ENCODE results near the gene PNRC1. TPM values are rescaled to one million over a fixed set of nuclear protein-coding genes. Genes with fewer than 3 reads are reported as not detected.

Gene PNRC1
- total RNA-seq, 1 donor = 95.2 TPM

DNA sequence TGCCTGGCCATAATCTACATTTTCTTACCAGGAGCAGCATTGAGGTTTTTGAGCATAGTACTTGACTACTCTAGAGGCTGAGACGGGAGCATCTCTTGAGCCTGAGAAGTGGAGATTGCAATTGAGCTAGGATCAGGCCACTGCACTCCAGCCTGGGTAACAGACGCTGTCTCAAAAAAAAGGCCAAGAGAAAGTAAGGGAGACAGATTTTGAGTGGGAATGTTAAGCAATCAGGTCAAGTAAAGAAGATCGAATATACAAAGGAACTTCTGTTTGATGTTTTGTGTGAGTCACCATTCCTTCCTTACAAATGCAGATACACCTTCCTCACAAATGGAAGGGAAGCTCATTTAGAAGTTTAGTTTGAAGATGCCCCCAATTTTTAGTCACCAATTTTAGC lies 4.4 kb downstream of the PNRC1 start:
- no peak overlapping the region for H3K27ac ChIP-seq (ENCODE audit: low read depth, low read length)
- peaks cover 8% of the 10 kb centered on the region for H3K4me1 ChIP-seq (ENCODE audit: insufficient read depth, low read length)
- no peak overlapping the region for H3K4me2 ChIP-seq (ENCODE audit: insufficient read depth, low read length)
- no peaks in the 10 kb centered on the region for H3K27me3 ChIP-seq (ENCODE audit: insufficient read depth, low read length)
- H3K36me3 ChIP-seq (ENCODE audit: insufficient read depth, low read length) = peaks cover 23% of the 10 kb centered on the region
- no peak overlapping the region for H3K4me3 ChIP-seq (ENCODE audit: insufficient read depth, low read length)
- H3K9me3 ChIP-seq (ENCODE audit: low read depth, low read length) = no peaks in the 10 kb centered on the region
- H2AFZ ChIP-seq (ENCODE audit: low read length) = no peak overlapping the region
- no peak for TF ChIP-seq CTCF (IDR thresholded peaks at IDR 0.05; ENCODE audit: extremely low read depth, low read depth, low read length)
- no peak for DNase-seq (ENCODE audit: insufficient read length, low spot score, missing footprints)
- H3K79me2 ChIP-seq (ENCODE audit: insufficient read depth, low read length) = peaks cover 43% of the 10 kb centered on the region
- peaks cover 34% of the 10 kb centered on the region for H4K20me1 ChIP-seq (ENCODE audit: insufficient read depth, low read length)

DNA sequence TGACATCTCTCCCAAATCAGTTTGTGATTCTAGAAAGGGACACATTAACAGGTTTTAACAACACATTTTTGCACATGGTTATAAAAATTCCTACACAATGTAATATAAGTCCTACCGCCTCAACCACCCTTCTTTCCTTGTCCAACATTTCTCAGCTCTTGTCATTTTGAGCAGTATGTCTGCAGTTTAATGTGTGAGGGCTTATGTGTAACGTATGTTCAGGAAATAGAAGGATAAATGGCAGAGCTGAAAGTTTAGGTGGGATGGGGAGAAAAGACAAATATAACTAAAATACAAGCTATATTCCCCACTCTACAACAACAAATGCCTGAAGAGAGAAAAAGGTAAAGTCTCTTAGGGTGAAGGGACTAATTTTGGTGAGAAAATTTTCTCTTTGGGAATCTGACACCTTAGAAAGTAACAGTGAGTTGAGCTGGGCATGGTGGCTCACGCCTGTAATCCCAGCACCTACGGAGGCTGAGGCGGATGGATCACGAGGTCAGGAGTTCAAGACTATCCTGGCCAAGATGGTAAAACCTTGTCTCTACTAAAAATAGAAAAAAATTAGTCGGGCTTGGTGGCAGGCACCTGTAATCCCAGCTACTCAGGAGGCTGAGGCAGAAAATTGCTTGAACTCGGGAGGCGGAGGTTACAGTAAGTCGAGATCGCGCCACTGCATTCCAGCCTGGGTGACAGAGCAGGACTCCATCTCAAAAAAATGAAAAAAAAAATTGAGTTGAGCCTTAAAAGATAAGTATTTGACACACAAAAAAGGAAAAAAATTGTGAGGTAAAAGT lies 5.1 kb downstream of the PNRC1 start:
- Histone ChIP-seq H3K4me1 (ENCODE audit: insufficient read depth, low read length) (peaks cover 8% of the 10 kb centered on the region), H3K27ac (ENCODE audit: low read depth, low read length) (no peak overlapping the region), H3K9me3 (ENCODE audit: low read depth, low read length) (no peaks in the 10 kb centered on the region), H3K27me3 (ENCODE audit: insufficient read depth, low read length) (no peaks in the 10 kb centered on the region), H3K79me2 (ENCODE audit: insufficient read depth, low read length) (peaks cover 42% of the 10 kb centered on the region), H2AFZ (ENCODE audit: low read length) (no peak overlapping the region), H4K20me1 (ENCODE audit: insufficient read depth, low read length) (peaks cover 34% of the 10 kb centered on the region), H3K4me3 (ENCODE audit: insufficient read depth, low read length) (no peak overlapping the region), H3K36me3 (ENCODE audit: insufficient read depth, low read length) (peaks cover 23% of the 10 kb centered on the region), H3K4me2 (ENCODE audit: insufficient read depth, low read length) (no peak overlapping the region)
- TF ChIP-seq CTCF (IDR thresholded peaks at IDR 0.05; ENCODE audit: extremely low read depth, low read depth, low read length) = no peak
- DNase-seq (ENCODE audit: insufficient read length, low spot score, missing footprints) = no peak

- H3K79me2 ChIP-seq (ENCODE audit: insufficient read depth, low read length) = peaks cover 22% of the 10 kb centered on the region
- no peak overlapping the region for H3K4me2 ChIP-seq (ENCODE audit: insufficient read depth, low read length)
- peaks cover 23% of the 10 kb centered on the region for H3K36me3 ChIP-seq (ENCODE audit: insufficient read depth, low read length)
- H2AFZ ChIP-seq (ENCODE audit: low read length) = no peak overlapping the region
- no peaks in the 10 kb centered on the region for H3K27me3 ChIP-seq (ENCODE audit: insufficient read depth, low read length)
- no peak for TF ChIP-seq CTCF (IDR thresholded peaks at IDR 0.05; ENCODE audit: extremely low read depth, low read depth, low read length)
- peaks cover 30% of the 10 kb centered on the region for H4K20me1 ChIP-seq (ENCODE audit: insufficient read depth, low read length)
- no peaks in the 10 kb centered on the region for H3K9me3 ChIP-seq (ENCODE audit: low read depth, low read length)
- peaks cover 8% of the 10 kb centered on the region for H3K4me1 ChIP-seq (ENCODE audit: insufficient read depth, low read length)
- DNase-seq (ENCODE audit: insufficient read length, low spot score, missing footprints) = no peak
- no peak overlapping the region for H3K27ac ChIP-seq (ENCODE audit: low read depth, low read length)
- no peak overlapping the region for H3K4me3 ChIP-seq (ENCODE audit: insufficient read depth, low read length)
Observed at GRCh38 chr6:89087881-89088280, 7.3 kb downstream of the PNRC1 start.

DNA sequence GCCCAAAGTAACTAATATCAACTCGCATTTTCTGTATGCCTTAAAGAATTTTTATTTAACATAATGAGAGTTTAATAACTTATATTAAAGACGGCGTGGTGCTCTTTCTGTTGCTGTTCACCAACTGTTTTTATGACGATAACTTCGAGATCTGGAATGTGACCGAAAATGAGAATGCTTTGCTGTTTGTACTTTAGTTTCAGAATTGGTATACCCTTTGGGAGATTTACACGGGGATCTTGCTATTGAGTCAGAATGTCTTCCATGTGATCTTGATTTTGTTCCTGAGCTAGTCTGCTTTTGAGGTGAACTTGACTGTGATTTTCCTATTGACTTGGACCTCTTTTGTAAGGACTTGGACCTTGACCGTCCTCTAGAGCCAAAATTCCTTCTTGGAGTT lies 17.9 kb downstream of the PNRC1 start:
- Histone ChIP-seq H3K4me1 (ENCODE audit: insufficient read depth, low read length) (peaks cover 5% of the 10 kb centered on the region), H4K20me1 (ENCODE audit: insufficient read depth, low read length) (no peaks in the 10 kb centered on the region), H3K79me2 (ENCODE audit: insufficient read depth, low read length) (no peaks in the 10 kb centered on the region), H3K36me3 (ENCODE audit: insufficient read depth, low read length) (no peaks in the 10 kb centered on the region), H3K9me3 (ENCODE audit: low read depth, low read length) (no peaks in the 10 kb centered on the region), H3K4me3 (ENCODE audit: insufficient read depth, low read length) (no peak overlapping the region), H2AFZ (ENCODE audit: low read length) (no peak overlapping the region), H3K27ac (ENCODE audit: low read depth, low read length) (no peak overlapping the region), H3K27me3 (ENCODE audit: insufficient read depth, low read length) (no peaks in the 10 kb centered on the region), H3K4me2 (ENCODE audit: insufficient read depth, low read length) (no peak overlapping the region)
- no peak for DNase-seq (ENCODE audit: insufficient read length, low spot score, missing footprints)
- no peak for TF ChIP-seq CTCF (IDR thresholded peaks at IDR 0.05; ENCODE audit: extremely low read depth, low read depth, low read length)

All from osteoblast (primary cell).